NCI-H2171 treated with DMSO at 0.1 percent for 48 hours (cell line): Measurements from ENCODE around the gene GNB3.
A peak's percentile ranks its signal among the peaks of the same experiment; 100 is the strongest.

ENCODE experiments used
- DNase-seq: peaks from one replicate; lab custom pipeline; 2025; lab: John Stamatoyannopoulos, UW

The GNB3 gene

GRCh38 chr12:6823182-6824084, 17.3 kb upstream of the GNB3 start:
- DNase-seq = no peak

DNA sequence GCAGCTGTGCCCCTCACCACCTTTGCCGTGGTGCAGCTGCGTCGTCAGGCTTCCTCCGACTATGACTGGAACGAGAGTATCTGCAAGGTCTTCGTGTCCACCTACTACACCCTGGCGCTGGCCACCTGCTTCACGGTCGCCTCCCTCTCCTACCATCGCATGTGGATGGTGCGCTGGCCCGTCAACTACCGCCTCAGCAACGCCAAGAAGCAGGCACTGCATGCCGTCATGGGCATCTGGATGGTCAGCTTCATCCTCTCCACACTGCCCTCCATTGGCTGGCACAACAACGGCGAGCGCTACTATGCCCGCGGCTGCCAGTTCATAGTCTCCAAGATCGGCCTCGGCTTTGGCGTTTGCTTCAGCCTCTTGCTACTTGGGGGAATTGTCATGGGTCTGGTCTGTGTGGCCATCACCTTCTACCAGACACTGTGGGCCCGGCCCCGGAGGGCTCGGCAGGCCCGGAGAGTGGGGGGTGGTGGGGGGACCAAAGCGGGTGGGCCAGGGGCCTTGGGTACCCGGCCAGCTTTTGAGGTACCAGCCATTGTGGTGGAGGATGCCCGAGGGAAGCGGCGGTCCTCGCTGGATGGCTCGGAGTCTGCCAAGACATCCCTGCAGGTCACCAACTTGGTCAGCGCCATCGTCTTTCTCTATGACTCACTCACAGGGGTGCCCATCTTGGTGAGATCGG, 16.5 kb upstream of the GNB3 start:
- no peak for DNase-seq

GRCh38 chr12:6824901-6825381, 15.8 kb upstream of the GNB3 start:
- DNase-seq = no peak

DNA sequence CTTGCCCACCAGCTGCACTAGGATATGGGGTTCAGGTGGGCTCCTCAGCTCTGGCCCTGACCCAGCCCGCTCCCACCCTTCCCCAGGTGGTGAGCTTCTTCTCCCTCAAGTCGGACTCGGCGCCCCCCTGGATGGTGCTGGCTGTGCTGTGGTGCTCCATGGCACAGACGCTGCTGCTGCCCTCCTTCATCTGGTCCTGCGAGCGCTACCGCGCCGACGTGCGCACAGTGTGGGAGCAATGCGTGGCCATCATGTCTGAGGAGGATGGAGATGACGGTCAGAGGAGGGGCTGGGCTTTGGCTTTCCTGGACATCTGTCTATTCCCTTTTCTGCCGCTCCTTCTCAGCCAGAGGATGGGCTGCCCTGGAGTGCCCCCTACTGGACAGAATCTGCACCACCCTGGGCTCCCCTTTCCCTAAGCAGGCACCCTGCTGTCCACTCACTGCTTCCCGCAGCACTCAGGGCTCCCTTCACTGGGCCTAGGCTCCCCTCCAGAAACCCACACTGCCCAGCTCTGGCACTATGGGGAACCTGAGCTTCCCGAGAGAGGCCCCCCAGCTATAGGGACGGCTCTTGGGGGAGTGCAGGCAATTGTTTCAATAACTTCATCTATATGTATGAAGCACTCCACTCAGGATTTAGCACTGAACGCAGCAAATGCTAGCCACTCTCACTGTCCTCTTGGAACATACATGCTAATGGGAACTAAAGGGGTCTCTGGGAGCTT, 15.2 kb upstream of the GNB3 start:
- DNase-seq = peak; percentile 87

DNA sequence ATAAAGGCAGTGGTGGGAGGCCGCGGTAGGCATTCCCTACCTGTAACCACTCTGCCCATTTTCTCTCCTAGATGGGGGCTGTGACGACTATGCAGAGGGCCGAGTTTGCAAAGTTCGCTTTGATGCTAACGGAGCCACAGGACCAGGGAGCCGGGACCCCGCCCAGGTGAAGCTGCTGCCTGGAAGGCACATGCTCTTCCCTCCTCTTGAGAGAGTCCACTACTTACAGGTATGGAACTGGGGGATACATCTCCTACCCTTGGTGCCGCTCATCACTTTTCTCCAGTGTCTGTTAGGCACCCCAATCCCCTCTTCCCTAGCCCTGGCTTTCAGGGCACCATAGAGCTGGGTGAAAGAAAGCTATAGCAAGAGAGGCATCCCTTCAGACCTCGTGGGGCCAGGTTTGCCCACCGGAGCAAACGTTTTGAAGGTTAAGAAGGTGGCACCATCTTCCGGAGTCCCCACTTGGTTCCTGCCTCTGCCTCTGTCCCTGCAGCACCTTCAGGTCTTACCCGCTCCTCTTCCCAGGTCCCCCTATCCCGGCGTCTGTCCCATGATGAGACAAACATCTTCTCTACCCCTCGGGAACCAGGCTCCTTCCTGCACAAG, 14.5 kb upstream of the GNB3 start:
- no peak for DNase-seq

DNA sequence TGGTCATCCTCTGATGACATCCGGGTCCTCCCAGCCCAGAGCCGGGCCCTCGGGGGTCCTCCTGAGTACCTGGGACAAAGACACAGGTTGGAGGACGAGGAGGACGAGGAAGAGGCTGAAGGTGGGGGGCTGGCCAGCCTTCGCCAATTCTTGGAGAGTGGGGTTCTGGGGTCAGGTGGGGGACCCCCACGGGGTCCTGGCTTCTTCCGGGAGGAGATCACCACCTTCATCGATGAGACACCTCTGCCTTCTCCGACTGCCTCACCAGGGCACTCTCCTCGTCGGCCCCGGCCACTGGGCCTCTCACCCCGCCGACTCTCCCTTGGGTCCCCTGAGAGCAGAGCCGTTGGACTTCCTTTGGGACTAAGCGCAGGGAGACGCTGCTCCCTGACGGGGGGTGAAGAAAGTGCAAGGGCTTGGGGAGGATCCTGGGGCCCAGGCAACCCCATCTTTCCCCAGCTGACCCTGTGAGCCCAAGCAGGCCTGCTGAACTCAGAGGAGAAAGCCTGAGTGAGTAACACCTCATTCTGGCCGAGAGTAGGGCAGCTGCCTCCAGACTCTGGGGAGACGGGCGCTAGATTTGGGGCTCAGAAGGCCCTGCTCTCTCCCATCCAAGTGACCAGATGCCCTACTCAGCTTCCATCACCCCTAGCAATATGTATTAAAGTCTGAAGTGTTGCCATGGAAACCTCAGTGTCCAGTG, 13.8 kb upstream of the GNB3 start:
- no peak for DNase-seq

- peak; percentile 100 for DNase-seq
These were observed 13.3 kb upstream of the GNB3 start for GRCh38 chr12:6827437-6827911.

DNA sequence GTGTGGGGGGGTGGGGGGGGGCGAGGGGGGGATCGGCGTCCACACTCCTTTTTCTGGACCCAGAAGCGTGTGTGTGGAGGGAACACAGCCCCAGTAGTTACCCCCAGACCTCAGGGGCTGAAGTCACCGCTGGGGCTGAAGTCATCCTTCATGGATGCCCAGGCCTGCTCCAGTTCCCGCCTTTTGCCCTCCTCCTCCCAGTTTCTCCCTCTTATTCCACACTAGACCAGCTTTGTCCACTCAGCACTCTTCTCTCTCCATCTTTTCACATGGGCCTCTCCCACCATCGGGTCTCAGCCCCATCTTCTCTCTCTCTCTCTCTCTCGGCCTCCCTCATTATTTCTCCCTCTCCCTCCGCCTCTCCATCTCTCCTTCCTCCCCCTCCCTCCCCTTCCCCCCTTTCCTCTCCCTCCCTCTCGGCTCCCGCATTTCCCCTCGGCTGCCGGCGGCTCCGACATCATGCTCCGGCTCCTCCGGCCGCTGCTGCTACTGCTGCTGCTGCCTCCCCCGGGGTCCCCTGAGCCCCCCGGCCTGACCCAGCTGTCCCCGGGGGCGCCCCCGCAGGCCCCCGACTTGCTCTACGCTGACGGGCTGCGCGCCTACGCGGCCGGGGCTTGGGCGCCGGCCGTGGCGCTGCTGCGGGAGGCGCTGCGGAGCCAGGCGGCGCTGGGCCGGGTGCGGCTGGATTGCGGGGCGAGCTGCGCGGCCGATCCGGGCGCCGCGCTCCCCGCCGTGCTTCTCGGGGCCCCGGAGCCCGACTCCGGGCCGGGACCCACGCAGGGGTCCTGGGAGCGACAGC, 12.5 kb upstream of the GNB3 start, which contains the start of gene P3H3:
Gene P3H3, plus strand, starts transcription at position 426 of the 799 bp plus-strand sequence. Its CDS starts 34 bp downstream, at position 460.
- DNase-seq = peak; percentile 98

DNA sequence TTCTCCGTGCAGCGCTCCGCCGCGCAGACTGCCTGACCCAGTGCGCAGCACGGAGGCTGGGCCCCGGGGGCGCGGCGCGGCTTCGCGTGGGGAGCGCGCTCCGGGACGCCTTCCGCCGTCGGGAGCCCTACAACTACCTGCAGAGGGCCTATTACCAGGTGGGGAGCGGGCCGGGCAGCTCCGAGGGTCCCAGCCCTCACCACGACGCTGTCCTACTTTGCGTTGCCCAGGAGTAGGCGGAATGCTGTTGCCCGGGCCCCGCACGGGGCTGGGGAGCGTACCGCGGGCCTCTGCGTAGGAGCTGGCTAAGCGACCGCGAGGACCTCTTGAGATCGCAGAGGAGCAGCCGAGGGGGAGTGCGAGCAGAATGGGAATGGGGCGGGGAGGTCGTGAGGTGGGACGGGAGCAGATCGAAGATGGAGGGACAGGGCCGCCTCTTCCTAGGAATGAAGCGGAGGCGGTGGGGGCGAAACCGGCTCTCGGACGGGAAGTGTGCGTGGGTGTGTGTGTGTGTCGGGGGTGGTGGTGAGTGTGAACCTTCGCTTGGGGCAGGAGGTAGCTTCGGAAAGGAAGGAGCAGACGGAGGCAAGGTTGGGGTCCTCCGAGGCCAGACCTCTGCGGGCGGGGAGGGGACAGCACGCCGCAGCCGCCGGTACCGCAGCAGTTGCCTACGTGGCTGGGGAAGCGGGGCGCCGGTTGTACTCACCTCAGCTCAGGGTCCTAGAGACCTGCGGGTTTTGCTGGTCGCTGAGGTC, 11.8 kb upstream of the GNB3 start:
- DNase-seq = peak; percentile 90

DNA sequence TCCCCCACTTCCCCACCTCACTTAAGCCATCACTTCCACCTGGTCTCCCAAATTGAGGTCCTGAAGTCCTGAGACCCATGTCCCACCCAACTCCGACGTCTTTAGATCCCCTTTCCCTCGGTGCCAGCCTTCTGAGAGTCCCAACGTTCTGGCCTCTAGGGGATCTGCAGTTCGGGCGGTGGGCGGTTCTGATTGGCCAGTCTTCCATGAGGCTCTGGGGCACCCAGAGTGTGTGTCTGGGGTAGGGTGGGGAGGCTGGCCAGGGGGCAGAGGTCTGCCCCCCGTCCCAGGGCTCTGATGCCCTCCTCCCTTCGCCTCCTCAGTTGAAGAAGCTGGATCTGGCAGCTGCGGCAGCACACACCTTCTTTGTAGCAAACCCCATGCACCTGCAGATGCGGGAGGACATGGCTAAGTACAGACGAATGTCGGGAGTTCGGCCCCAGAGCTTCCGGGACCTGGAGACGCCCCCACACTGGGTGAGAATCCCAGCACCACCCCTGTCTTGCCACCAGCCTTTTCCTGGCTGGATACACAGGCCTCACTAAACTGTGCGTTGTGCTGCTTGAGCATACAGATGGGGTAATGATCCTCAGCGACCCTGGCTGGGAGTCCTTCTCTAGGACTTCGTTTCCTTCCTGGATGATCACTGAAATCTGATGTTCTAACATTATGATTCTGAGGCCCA, 11.0 kb upstream of the GNB3 start:
- no peak for DNase-seq

- DNase-seq = no peak
These were observed 10.3 kb upstream of the GNB3 start for GRCh38 chr12:6830286-6830890.

DNA sequence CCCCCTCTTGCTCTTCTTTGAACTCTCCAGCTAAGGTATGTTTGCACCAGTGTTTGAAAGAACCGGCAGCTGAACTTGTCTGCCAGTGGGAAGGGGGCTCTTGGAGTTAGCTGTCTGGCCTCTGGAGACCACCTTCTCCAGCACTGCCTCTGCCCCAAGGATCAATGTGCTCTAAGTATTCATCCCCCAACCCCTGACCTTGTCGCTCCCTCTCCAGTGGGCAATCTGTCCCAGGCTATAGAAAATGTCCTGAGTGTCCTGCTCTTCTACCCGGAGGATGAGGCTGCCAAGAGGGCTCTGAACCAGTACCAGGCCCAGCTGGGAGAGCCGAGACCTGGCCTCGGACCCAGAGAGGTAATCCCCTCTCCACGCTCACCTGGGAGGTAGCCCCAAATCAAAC, 9.7 kb upstream of the GNB3 start:
- no peak for DNase-seq

- no peak for DNase-seq
These were observed 9.2 kb upstream of the GNB3 start for GRCh38 chr12:6831450-6831995.

- no peak for DNase-seq
These were observed 8.6 kb upstream of the GNB3 start for GRCh38 chr12:6832125-6832524.

DNA sequence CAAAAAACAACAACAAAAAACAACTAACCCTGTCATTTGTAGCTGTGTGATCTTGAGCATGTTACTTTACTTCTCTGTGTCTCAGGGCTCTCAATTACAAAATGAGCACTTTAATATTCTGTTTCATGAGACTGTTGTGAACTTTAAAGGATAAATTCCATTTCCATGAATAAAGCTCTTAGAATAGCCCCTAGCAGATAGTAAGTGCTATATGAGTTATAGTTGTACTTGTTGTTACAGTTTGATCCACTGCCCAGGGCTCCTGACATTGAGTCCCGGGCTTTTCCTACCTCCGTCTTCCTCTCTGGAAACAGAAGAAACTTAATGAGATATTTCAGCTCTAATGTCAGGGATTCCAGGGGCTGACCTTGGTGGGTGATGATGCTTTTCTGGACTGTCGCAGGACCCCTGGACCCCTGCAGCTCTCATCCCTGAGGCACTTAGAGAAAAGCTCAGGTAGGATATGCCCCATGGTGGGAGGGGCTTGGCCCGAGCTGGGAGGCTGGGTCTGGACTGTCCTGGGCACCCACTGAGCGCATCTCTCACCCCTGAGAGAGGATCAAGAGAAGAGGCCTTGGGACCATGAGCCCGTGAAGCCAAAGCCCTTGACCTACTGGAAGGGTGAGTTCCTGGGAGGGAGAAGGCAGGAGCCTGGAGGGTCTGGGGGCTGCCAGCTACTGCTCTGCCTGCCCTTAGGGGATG, 7.4 kb upstream of the GNB3 start:
- no peak for DNase-seq

DNA sequence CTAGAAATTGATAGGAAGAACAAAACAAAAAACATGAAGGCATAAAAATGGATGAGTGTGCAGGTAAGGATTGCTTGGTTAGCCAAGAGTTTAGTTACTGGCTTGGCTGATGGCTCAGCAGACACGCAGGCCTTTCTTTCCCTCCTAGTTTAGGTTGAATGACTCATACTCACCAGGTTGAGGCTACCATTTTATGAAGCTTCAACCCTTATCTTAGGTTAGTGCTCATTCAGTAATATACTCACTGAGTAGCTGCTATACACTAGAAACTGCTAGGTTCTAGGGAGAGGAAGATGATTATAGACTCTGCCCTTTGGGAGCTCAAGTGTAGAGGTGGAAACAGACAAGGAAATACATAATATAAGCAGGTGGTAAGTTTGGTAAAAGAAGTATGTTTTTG, 6.5 kb upstream of the GNB3 start:
- DNase-seq = no peak

DNA sequence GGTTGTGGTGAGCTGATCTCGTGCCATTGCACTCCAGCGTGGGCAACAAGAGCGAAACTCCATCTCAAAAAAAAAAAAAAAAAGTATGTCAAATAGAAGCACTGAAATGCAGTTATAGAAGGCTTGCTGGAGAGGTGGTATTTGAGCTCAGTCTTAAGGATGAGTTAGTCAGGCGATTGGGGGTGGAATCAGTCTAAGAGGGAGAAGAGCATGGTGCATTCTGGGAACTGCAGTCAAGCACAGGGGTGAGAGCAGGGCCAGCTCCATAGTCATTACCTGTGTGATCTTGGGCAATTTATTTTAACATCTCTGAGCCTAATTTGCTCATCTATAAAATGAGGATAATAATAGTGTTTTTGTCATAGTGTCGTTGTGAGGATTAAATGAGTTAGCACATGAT, 5.9 kb upstream of the GNB3 start:
- DNase-seq = peak; percentile 52

DNA sequence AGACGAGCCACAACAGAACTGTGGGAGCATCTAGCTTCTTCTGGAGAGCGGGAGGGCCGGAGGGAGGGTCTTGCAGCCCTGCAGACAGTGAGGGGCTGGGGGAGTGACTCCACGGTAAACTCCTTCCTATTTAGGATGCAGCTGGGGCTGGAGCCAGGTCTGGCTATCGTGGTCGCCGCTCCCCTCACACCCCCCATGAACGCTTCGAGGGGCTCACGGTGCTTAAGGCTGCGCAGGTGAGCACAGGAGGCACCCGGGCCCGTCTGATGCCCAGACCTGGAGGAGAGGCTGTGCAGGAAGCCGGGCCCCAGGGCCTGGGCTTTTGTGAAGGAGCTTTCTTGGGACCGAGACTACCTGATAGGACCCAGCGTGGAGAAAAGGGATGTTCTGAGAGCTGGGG, 3.9 kb upstream of the GNB3 start:
- DNase-seq = no peak
